ENCODE data around the gene ARHGEF1. TPM values are rescaled to one million over a fixed set of nuclear protein-coding genes. Genes with fewer than 3 reads are reported as not detected.

Gene ARHGEF1
- total RNA-seq, 1 donor from 2014 or later, result 114 TPM

DNA sequence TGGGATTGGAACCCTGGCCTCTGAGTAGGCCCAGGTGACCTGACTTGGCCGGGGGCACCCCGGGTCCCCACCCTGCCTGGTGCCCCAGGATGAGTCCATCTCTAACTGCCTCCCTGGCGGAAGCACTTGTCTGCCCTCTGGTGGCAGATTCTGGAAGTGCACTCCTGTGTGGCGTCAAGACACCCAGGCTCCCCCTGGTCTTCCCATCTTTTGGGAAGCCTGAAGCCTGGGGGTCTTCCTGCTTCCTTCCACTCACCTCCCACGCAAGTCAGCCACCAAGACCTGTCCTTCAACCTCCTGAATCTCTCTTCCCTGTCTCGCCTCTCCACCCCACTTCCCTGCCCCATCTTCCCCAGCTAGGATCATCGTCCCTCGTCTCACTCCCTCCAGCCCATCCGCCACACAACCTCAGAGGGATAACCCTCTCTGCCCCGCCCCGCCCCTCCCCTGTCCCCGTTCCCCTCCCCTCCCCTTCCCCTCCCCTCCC lies 68.7 kb downstream of the ARHGEF1 start:
- no peak overlapping the region for H3K27ac ChIP-seq
- no peak for DNase-seq (ENCODE audit: extremely low spot score in 2 of 2)
- peaks cover 0 to 12% of the 10 kb centered on the region in 2 donors for H3K36me3 ChIP-seq
- H3K4me3 ChIP-seq, result no peak overlapping the region
- no peaks in the 10 kb centered on the region for H3K27me3 ChIP-seq
- no peak for TF ChIP-seq POLR2A (IDR thresholded peaks at IDR 0.05)
- TF ChIP-seq, protein P1, sequence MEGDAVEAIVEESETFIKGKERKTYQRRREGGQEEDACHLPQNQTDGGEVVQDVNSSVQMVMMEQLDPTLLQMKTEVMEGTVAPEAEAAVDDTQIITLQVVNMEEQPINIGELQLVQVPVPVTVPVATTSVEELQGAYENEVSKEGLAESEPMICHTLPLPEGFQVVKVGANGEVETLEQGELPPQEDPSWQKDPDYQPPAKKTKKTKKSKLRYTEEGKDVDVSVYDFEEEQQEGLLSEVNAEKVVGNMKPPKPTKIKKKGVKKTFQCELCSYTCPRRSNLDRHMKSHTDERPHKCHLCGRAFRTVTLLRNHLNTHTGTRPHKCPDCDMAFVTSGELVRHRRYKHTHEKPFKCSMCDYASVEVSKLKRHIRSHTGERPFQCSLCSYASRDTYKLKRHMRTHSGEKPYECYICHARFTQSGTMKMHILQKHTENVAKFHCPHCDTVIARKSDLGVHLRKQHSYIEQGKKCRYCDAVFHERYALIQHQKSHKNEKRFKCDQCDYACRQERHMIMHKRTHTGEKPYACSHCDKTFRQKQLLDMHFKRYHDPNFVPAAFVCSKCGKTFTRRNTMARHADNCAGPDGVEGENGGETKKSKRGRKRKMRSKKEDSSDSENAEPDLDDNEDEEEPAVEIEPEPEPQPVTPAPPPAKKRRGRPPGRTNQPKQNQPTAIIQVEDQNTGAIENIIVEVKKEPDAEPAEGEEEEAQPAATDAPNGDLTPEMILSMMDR (IDR thresholded peaks at IDR 0.05), result peak; percentile 85 to 89 (median 87)
- intact Hi-C loops (cut with DNase I), result no loop called here
- H3K4me1 ChIP-seq, result no peaks in the 10 kb centered on the region
- H3K9me3 ChIP-seq, result no peaks in the 10 kb centered on the region

DNA sequence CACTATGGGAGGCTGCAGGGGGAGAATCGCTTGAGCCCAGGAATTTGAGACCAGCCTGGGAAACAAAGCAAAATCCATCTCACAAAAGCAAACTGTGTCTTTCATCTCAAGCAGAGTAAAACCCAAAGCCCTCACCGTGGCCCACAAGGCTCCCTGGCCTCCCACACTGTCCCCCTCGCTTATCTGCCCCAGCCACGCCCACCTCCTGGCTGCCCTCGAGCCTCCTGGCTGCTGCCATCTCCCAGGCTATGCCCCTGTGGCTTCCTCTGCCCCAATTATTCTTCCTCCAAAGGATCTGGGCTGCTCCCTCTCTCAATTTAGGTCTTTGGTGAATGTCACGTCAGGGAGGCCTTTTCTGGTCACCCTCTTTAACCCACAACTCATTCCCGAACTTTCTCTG lies 72.5 kb downstream of the ARHGEF1 start:
- Histone ChIP-seq H3K4me1 (peaks cover 14% of the 10 kb centered on the region), H3K9me3 (no peaks in the 10 kb centered on the region), H3K4me3 (no peak overlapping the region), H3K36me3 (peaks cover 0 to 12% of the 10 kb centered on the region in 2 donors), H3K27ac (no peak overlapping the region), H3K27me3 (no peaks in the 10 kb centered on the region)
- DNase-seq (ENCODE audit: extremely low spot score in 2 of 2), result no peak
- intact Hi-C loops (cut with DNase I), result loop anchor here (5.0 kb wide), 1 partner anchor 73 kb away; the partner anchor contains the start of gene ARHGEF1
- TF ChIP-seq, protein P1 (IDR thresholded peaks at IDR 0.05), result no peak
- TF ChIP-seq POLR2A (IDR thresholded peaks at IDR 0.05), result no peak
- no peak for TF ChIP-seq POLR2AphosphoS5 (IDR thresholded peaks at IDR 0.05; ENCODE audit: insufficient read depth in 1 of 2, low read depth in 1 of 2)

DNA sequence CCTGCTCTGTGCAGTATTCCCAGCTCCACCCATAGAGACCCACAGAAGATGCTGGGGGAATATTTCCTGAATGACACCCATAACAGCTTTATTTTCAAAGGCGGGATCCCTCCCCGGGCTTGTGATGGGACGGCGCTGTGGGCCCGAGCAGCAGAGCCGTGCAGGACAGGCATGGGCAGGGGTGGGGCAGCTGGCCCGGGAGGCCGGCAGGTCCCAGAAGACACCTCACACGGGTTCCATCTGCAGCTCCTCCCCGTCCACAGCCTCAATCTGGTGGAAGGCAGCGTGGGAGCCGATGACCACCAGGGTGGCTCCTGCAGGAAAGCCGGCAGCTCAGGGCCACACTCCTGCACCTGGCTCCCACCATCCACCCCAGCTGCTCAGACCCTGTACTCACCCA lies 73.6 kb downstream of the ARHGEF1 start:
- Histone ChIP-seq H3K36me3 (peaks cover 0 to 12% of the 10 kb centered on the region in 2 donors), H3K27me3 (no peaks in the 10 kb centered on the region), H3K9me3 (no peaks in the 10 kb centered on the region), H3K27ac (no peak overlapping the region), H3K4me1 (peaks cover 14% of the 10 kb centered on the region), H3K4me3 (no peak overlapping the region)
- TF ChIP-seq, protein P1 (IDR thresholded peaks at IDR 0.05), result no peak
- TF ChIP-seq POLR2AphosphoS5 (IDR thresholded peaks at IDR 0.05; ENCODE audit: insufficient read depth in 1 of 2, low read depth in 1 of 2) (no peak), POLR2A (IDR thresholded peaks at IDR 0.05) (no peak)
- no peak for DNase-seq (ENCODE audit: extremely low spot score in 2 of 2)
- intact Hi-C loops (cut with DNase I), result loop anchor here (5.0 kb wide), 1 partner anchor 74 kb away; the partner anchor contains the start of gene ARHGEF1

Small RNA genes lying within 50 kb of the gene (microRNA-seq; reads per million reads assigned to microRNA genes)
- gene MIR6797 (ENCODE audit: borderline number of aligned reads, borderline replicate concordance), result not detected

Small RNA genes lying within 50 kb of the gene (small RNA-seq; reads per million reads assigned to genes)
- not detected for gene MIR6797

Other genes with a start within 250 kb of the ARHGEF1 start
- gene CEACAM7, start 194.9 kb upstream of the ARHGEF1 start, total RNA-seq, result 3.4 TPM
- gene CEACAM5, start 174.6 kb upstream of the ARHGEF1 start, total RNA-seq, result 52.1 TPM
- 6.9 TPM for gene CEACAM6, start 127.7 kb upstream of the ARHGEF1 start, total RNA-seq
- gene CEACAM3, start 86.6 kb upstream of the ARHGEF1 start, total RNA-seq, result not detected
- not detected for gene LYPD4, start 38.5 kb upstream of the ARHGEF1 start, total RNA-seq
- not detected for gene DMRTC2, start 38.1 kb upstream of the ARHGEF1 start, total RNA-seq
- 1,554 TPM for gene RPS19, start 22.9 kb upstream of the ARHGEF1 start, total RNA-seq
- gene CD79A, start 5.9 kb upstream of the ARHGEF1 start, total RNA-seq, result not detected
- 0.49 TPM for gene ERFL, start 45.3 kb downstream of the ARHGEF1 start, total RNA-seq
- 263 TPM for gene RABAC1, start 76.1 kb downstream of the ARHGEF1 start, total RNA-seq
- 4.7 TPM for gene ATP1A3, start 111.0 kb downstream of the ARHGEF1 start, total RNA-seq
- 2.5 TPM for gene GRIK5, start 187.0 kb downstream of the ARHGEF1 start, total RNA-seq
- 26.5 TPM for gene ZNF574, start 193.0 kb downstream of the ARHGEF1 start, total RNA-seq
- 0.74 TPM for gene POU2F2, start 249.3 kb downstream of the ARHGEF1 start, total RNA-seq